H1 (cell line): Measurements from ENCODE around the gene DYNLT1. TPM values are rescaled to one million over a fixed set of nuclear protein-coding genes. Genes with fewer than 3 reads are reported as not detected.

ENCODE experiments used
- BCL11A ChIP-seq, 2 experiments: IDR thresholded peaks; one replicate each; pipeline ENCODE4 v1.6.1; 2011; ENCODE audit warnings: low read depth in 2 of 2, low read length in 2 of 2, mild to moderate bottlenecking in 2 of 2
- BRCA1 ChIP-seq: IDR thresholded peaks from 2 replicates; pipeline ENCODE4 v1.6.1; 2012; ENCODE audit warnings: low read depth, low read length, improper control_type of control experiment
- CBX8 ChIP-seq: fragments of 300-800, 300-1000 bp; sonication (generic); IDR thresholded peaks from 2 replicates; pipeline ENCODE4 v1.7.1; 2016; ENCODE audit warnings: low read depth, low read length, borderline replicate concordance
- GABPA ChIP-seq: IDR thresholded peaks from 2 replicates; pipeline ENCODE4 v1.6.1; 2011; ENCODE audit warnings: mild to moderate bottlenecking, low read length, moderate library complexity, borderline replicate concordance; ENCODE audit not compliant: insufficient read depth
- MAFK ChIP-seq: IDR thresholded peaks from 2 replicates; pipeline ENCODE4 v1.6.1; 2012; ENCODE audit warnings: low read depth, mild to moderate bottlenecking, improper control_type of control experiment, low read length
- NANOG ChIP-seq: IDR thresholded peaks from 2 replicates; pipeline ENCODE4 v1.6.1; 2011; ENCODE audit warnings: low read length, low read depth, mild to moderate bottlenecking, inconsistent platforms; ENCODE audit not compliant: insufficient read depth, poor library complexity, severe bottlenecking
- RBBP5 ChIP-seq: IDR thresholded peaks from 2 replicates; pipeline ENCODE4 v1.7.1; 2012; ENCODE audit warnings: low read depth, mild to moderate bottlenecking, inconsistent platforms, low read length, moderate library complexity, borderline replicate concordance
- TAF1 ChIP-seq: IDR thresholded peaks from 2 replicates; pipeline ENCODE4 v1.6.1; 2011; ENCODE audit warnings: mild to moderate bottlenecking, low read depth, low read length
- TCF12 ChIP-seq: IDR thresholded peaks from 2 replicates; pipeline ENCODE4 v1.6.1; 2011; ENCODE audit warnings: low read depth, mild to moderate bottlenecking, low read length
- polyA plus RNA-seq, 7 experiments: library from polyadenylated mRNA; depleted of rRNA in 3 of 7; stranded (reverse) in 5 of 7; unstranded in 2 of 7; fragments of >200 nt in 5 of 7; fragments of 200-250 nt in 2 of 7; gene quantifications; 1 replicate in 5 of 7; 2 replicates in 1 of 7; 4 replicates in 1 of 7; pipeline versions ENCODE4 v1.2.1 to v1.2.3, GENCODE V29; 2011 to 2013; ENCODE audit warnings: missing spikeins in 2 of 7, mixed read lengths in 2 of 7
- total RNA-seq: library from RNA; stranded (reverse); fragmentation: NEBNext Ultra II Directional; extraction: Animal tissue kit (Norgen Biotek cat#: 25700); gene quantifications from 2 replicates; pipeline ENCODE4 v1.2.1, GENCODE V29; 2021

Gene DYNLT1
- total and polyA plus RNA-seq, 2 of the 8 experiments (the other 6 are each of a cell fraction or from before 2014, with no cell fraction given): 119 to 245 TPM

GRCh38 chr6:158684311-158684710, 39.8 kb upstream of the DYNLT1 start (continued):
- TF ChIP-seq MAFK (no peak), TAF1 (no peak), BRCA1 (no peak), TCF12 (no peak), CBX8 (no peak), GABPA (no peak), BCL11A (IDR thresholded peaks at IDR 0.05; ENCODE audit: low read depth in 2 of 2, low read length in 2 of 2) (no peak), RBBP5 (no peak), NANOG (no peak)
